Memory B cell (primary cell): ENCODE measurements around the gene KCNJ10.

Experiments
- ATAC-seq: fragments of 150-1000 bp; cut with Tn5 transposase; 2 replicates; pipeline ENCODE4 v1.10.0; 2021; ENCODE audit warnings: low read depth, mild to moderate bottlenecking, moderate library complexity
- DNase-seq, 2 donors: peaks; one replicate each; pipeline ENCODE4 v3.0.0; 2022; ENCODE audit warnings: low spot score in 2 of 2
- H3K27ac Mint-ChIP-seq: one replicate; pipeline ENCODE4 v1.8.0; 2022; ENCODE audit warnings: mild to moderate bottlenecking, moderate library complexity, mixed read lengths
- H3K27me3 Mint-ChIP-seq: one replicate; pipeline ENCODE4 v1.8.0; 2022; ENCODE audit warnings: mixed read lengths
- H3K36me3 Mint-ChIP-seq: one replicate; pipeline ENCODE4 v1.8.0; 2022; ENCODE audit warnings: mild to moderate bottlenecking, mixed read lengths
- H3K4me1 Mint-ChIP-seq: one replicate; pipeline ENCODE4 v1.8.0; 2022; ENCODE audit warnings: mixed read lengths
- H3K4me3 Mint-ChIP-seq: one replicate; pipeline ENCODE4 v1.8.0; 2022; ENCODE audit warnings: mild to moderate bottlenecking, moderate library complexity, mixed read lengths
- H3K9me3 Mint-ChIP-seq: one replicate; pipeline ENCODE4 v1.8.0; 2022; ENCODE audit warnings: mixed read lengths

The KCNJ10 gene

GRCh38 chr1:159981351-159982055 is 88.5 kb downstream of the KCNJ10 start:
- no peak for ATAC-seq
- Mint-ChIP-seq H3K27ac (no peak overlapping the region), H3K27me3 (peaks cover 21% of the 10 kb centered on the region), H3K4me3 (no peak overlapping the region), H3K4me1 (no peaks in the 10 kb centered on the region), H3K36me3 (no peaks in the 10 kb centered on the region), H3K9me3 (no peaks in the 10 kb centered on the region)
- DNase-seq = no peak

GRCh38 chr1:159980786-159981185 is 89.2 kb downstream of the KCNJ10 start:
- no peak for DNase-seq
- H3K9me3 Mint-ChIP-seq = no peaks in the 10 kb centered on the region
- H3K4me3 Mint-ChIP-seq = no peak overlapping the region
- H3K36me3 Mint-ChIP-seq = no peaks in the 10 kb centered on the region
- no peak overlapping the region for H3K27ac Mint-ChIP-seq
- no peak for ATAC-seq
- peaks cover 21% of the 10 kb centered on the region for H3K27me3 Mint-ChIP-seq
- no peaks in the 10 kb centered on the region for H3K4me1 Mint-ChIP-seq

- H3K36me3 Mint-ChIP-seq = no peaks in the 10 kb centered on the region
- H3K9me3 Mint-ChIP-seq = no peaks in the 10 kb centered on the region
- DNase-seq (no peak), ATAC-seq (no peak)
- peaks cover 18% of the 10 kb centered on the region for H3K27me3 Mint-ChIP-seq
- H3K4me3 Mint-ChIP-seq = no peak overlapping the region
- H3K4me1 Mint-ChIP-seq = no peaks in the 10 kb centered on the region
- H3K27ac Mint-ChIP-seq = no peak overlapping the region
Measured at GRCh38 chr1:159980076-159980475, 89.9 kb downstream of the KCNJ10 start.

GRCh38 chr1:159979257-159979656 is 90.7 kb downstream of the KCNJ10 start:
- no peak for ATAC-seq
- H3K27me3 Mint-ChIP-seq = peaks cover 17% of the 10 kb centered on the region
- H3K36me3 Mint-ChIP-seq = no peaks in the 10 kb centered on the region
- no peak overlapping the region for H3K27ac Mint-ChIP-seq
- H3K4me1 Mint-ChIP-seq = no peaks in the 10 kb centered on the region
- no peak for DNase-seq
- H3K4me3 Mint-ChIP-seq = no peak overlapping the region
- H3K9me3 Mint-ChIP-seq = no peaks in the 10 kb centered on the region

GRCh38 chr1:159978107-159978398 is 91.9 kb downstream of the KCNJ10 start:
- no peaks in the 10 kb centered on the region for H3K4me1 Mint-ChIP-seq
- no peak overlapping the region for H3K27ac Mint-ChIP-seq
- ATAC-seq (no peak), DNase-seq (no peak)
- no peak overlapping the region for H3K4me3 Mint-ChIP-seq
- H3K9me3 Mint-ChIP-seq = no peaks in the 10 kb centered on the region
- H3K27me3 Mint-ChIP-seq = peaks cover 16% of the 10 kb centered on the region
- H3K36me3 Mint-ChIP-seq = no peaks in the 10 kb centered on the region

- peaks cover 15% of the 10 kb centered on the region for H3K27me3 Mint-ChIP-seq
Measured at GRCh38 chr1:159977364-159978106, 92.4 kb downstream of the KCNJ10 start.

GRCh38 chr1:159974350-159974965 is 95.5 kb downstream of the KCNJ10 start:
- DNase-seq (no peak), ATAC-seq (no peak)
- H3K36me3 Mint-ChIP-seq = no peaks in the 10 kb centered on the region
- no peak overlapping the region for H3K4me3 Mint-ChIP-seq
- peaks cover 7% of the 10 kb centered on the region for H3K27me3 Mint-ChIP-seq
- no peak overlapping the region for H3K27ac Mint-ChIP-seq
- no peaks in the 10 kb centered on the region for H3K4me1 Mint-ChIP-seq
- no peaks in the 10 kb centered on the region for H3K9me3 Mint-ChIP-seq

More at GRCh38 chr1:159977364-159978106, 92.4 kb downstream of the KCNJ10 start:
- DNase-seq (no peak), ATAC-seq (no peak)
- Mint-ChIP-seq H3K9me3 (no peaks in the 10 kb centered on the region), H3K27ac (no peak overlapping the region), H3K4me1 (no peaks in the 10 kb centered on the region), H3K36me3 (no peaks in the 10 kb centered on the region), H3K4me3 (no peak overlapping the region)

- Mint-ChIP-seq H3K9me3 (no peaks in the 10 kb centered on the region), H3K27ac (no peak overlapping the region), H3K27me3 (peaks cover 10% of the 10 kb centered on the region), H3K4me3 (no peak overlapping the region), H3K4me1 (no peaks in the 10 kb centered on the region), H3K36me3 (no peaks in the 10 kb centered on the region)
- ATAC-seq (no peak), DNase-seq (no peak)
Measured at GRCh38 chr1:159973350-159973940, 96.5 kb downstream of the KCNJ10 start.

GRCh38 chr1:159972443-159973205 is 97.3 kb downstream of the KCNJ10 start:
- H3K4me1 Mint-ChIP-seq = no peaks in the 10 kb centered on the region
- no peaks in the 10 kb centered on the region for H3K9me3 Mint-ChIP-seq
- no peak for ATAC-seq
- H3K27me3 Mint-ChIP-seq = peaks cover 14% of the 10 kb centered on the region
- no peak overlapping the region for H3K4me3 Mint-ChIP-seq
- DNase-seq = no peak
- H3K27ac Mint-ChIP-seq = no peak overlapping the region
- no peaks in the 10 kb centered on the region for H3K36me3 Mint-ChIP-seq

- H3K4me3 Mint-ChIP-seq = no peak overlapping the region
- no peak overlapping the region for H3K27ac Mint-ChIP-seq
- no peak for ATAC-seq
- H3K4me1 Mint-ChIP-seq = no peaks in the 10 kb centered on the region
- H3K36me3 Mint-ChIP-seq = no peaks in the 10 kb centered on the region
- no peaks in the 10 kb centered on the region for H3K9me3 Mint-ChIP-seq
- no peak for DNase-seq
- H3K27me3 Mint-ChIP-seq = peaks cover 15% of the 10 kb centered on the region
Measured at GRCh38 chr1:159970932-159971342, 99.0 kb downstream of the KCNJ10 start.

- DNase-seq (no peak), ATAC-seq (no peak)
- H3K4me3 Mint-ChIP-seq = no peak overlapping the region
- H3K27me3 Mint-ChIP-seq = peaks cover 15% of the 10 kb centered on the region
- no peaks in the 10 kb centered on the region for H3K4me1 Mint-ChIP-seq
- no peaks in the 10 kb centered on the region for H3K9me3 Mint-ChIP-seq
- H3K36me3 Mint-ChIP-seq = no peaks in the 10 kb centered on the region
- H3K27ac Mint-ChIP-seq = no peak overlapping the region
Measured at GRCh38 chr1:159968901-159969300, 101.1 kb downstream of the KCNJ10 start.

GRCh38 chr1:159965263-159965662 is 104.7 kb downstream of the KCNJ10 start:
- H3K36me3 Mint-ChIP-seq = no peaks in the 10 kb centered on the region
- H3K27ac Mint-ChIP-seq = no peak overlapping the region
- no peak overlapping the region for H3K4me3 Mint-ChIP-seq
- no peak for DNase-seq
- ATAC-seq = no peak
- no peaks in the 10 kb centered on the region for H3K9me3 Mint-ChIP-seq
- H3K27me3 Mint-ChIP-seq = peaks cover 14% of the 10 kb centered on the region
- no peaks in the 10 kb centered on the region for H3K4me1 Mint-ChIP-seq

- Mint-ChIP-seq H3K9me3 (no peaks in the 10 kb centered on the region), H3K27me3 (peaks cover 17% of the 10 kb centered on the region), H3K4me1 (no peaks in the 10 kb centered on the region), H3K27ac (no peak overlapping the region), H3K36me3 (no peaks in the 10 kb centered on the region), H3K4me3 (no peak overlapping the region)
- ATAC-seq = no peak
- no peak for DNase-seq
Measured at GRCh38 chr1:159964144-159964543, 105.8 kb downstream of the KCNJ10 start.

- Mint-ChIP-seq H3K9me3 (no peaks in the 10 kb centered on the region), H3K36me3 (no peaks in the 10 kb centered on the region), H3K27ac (no peak overlapping the region), H3K4me3 (no peak overlapping the region), H3K27me3 (peaks cover 9% of the 10 kb centered on the region), H3K4me1 (no peaks in the 10 kb centered on the region)
- no peak for DNase-seq
- no peak for ATAC-seq
Measured at GRCh38 chr1:159962176-159962575, 107.8 kb downstream of the KCNJ10 start.
